ENCODE results near the gene BEST1.
A peak's percentile ranks its signal among the peaks of the same experiment; 100 is the strongest.
"Not testable (repeated sequence)": the region's sequence is repeated elsewhere in the genome, so short reads cannot be mapped to it uniquely, and the experiment has no call there.

Gene BEST1

GRCh38 chr11:61978703-61979661 is 28.8 kb downstream of the BEST1 start:
- DNase-seq = peak; percentile 12

DNA sequence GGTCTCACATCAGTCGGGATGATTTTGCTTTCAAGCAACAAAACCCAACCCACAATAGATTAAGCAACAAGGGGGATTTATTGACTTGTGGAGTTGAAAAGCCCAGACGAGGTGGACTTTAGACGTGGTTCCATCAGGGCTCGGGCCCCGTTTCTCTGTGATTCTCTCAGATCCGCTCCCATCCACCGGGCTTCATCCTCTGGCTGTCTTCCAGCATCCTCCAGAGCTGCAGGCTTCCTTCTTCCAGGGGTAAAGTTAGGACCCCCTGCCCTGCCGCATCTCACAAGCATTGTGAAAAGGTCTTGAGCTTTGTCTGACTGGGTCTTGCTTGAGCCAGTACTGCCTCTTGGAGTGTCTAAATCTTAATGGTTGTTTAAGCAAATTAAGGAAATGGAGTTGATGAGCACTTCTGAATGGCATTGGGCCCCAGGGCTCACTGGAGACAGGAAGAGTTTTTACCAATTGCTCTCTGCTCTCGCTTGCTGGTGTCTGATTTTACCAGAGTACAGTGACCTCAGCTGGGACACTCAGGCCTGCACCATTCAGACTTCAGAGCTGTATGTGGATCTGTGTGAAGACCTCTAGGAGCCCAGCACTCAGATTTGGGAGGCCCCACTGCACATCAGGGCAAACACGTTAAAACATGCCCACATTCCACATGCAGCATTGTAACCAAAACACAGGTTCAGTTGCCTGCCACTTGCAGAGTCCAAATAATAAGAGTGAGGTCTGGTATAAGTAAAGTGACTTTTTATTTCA is 30.8 kb downstream of the BEST1 start:
- no peak for DNase-seq

GRCh38 chr11:61983419-61983818 is 33.3 kb downstream of the BEST1 start:
- DNase-seq = no peak

GRCh38 chr11:61985869-61986268 is 35.7 kb downstream of the BEST1 start:
- no peak for DNase-seq

GRCh38 chr11:61994981-61995380 is 44.8 kb downstream of the BEST1 start:
- no peak for DNase-seq

DNA sequence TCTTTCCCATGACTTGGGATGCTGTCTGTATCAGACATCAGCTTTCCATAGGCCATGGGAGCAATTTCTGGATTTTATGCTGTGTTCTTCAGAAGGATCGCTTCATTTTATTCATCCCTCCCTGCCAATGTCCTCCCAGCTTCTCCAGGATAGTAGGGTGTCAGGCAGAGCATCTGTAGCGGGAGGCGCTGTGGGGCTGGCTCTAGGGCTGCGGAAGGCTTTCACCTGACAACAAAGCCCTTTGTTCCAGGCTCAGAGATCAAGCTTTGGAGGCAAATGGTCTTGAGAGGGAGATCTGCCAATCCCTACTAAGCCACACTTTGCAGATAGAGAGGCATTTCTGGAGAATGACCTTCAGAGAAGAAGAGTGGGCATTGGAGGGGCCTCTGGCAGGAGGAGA is 46.8 kb downstream of the BEST1 start:
- no peak for DNase-seq

DNA sequence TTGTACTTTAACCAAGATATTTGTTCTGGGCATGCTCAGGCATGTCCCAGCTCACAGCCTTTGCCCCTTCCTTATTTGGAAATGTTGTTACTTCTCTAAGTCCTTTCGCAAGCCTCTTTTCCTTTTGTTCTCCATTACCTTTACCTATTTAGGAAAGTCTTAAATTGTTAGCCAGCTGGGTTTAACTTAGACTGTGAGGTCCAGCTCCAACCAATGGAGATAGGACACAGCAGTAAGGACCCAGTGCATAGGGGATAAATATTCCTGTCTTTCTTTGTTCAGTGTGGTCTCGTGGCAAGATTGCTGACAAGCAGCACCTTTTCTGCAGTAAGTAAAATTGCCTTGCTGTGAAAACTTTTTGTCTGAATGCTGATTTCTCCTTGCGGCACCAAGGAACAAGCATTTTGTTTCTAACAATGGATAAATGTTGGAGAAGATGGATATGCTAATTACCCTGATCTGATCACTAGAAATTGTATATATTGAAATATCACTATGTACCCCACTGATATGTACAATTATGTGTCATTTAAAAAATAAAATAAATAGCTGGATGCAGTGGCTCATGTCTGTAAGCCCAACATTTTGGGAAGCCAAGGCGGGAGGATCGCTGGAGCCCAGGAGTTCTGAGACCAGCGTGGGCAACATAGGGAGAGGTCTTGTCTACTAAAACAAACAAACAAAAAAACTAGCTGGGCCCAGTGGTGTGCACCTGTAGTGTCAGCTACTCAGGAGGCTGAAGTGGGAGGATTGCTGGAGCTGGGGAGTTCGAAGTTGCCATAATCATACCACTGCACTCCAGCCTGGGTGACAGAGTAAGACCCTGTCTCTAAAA is 49.2 kb downstream of the BEST1 start:
- no peak for DNase-seq

DNA sequence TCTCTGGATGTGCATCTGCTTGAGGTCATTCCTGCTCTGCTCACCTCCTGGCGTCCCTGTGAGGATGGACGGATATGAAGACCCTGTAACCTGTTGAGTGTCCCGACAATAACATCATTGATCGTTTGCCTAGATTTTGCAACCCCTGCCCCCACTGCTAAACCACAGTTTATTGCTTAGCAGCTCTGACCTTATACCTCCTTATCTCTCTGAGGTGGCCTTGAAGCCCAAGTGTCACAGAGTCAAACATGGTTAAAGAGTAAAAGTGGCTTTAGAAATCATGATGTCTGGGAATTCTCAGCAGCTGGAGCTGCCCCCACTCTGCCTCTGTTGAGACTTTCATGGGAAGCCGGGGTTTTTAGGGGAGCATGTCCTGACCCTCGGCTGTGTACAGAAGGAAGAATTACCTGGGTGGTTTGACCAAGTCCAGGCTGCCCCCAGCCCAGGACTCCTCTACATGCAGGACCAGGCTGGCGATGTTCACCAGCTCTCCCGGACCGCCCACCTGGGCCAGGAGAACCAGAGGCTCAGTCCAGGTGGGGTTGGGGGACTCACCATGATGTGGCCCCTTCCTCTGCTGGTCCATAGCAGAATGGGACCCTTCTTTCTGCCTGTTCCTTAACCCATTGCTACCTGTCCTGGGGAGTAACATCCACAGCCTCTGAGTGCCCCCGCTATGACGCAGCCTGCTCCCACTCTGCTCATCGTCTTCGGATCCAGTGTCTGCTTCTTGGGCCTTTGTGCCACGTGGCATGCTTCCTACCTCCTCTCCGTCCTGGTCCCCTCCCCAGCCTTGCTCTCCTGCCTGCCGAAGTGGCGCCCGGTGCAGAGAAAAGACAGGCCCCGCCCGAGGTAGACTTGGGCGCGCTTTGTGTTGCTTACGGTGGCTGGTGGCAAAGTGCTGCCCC is 50.6 kb downstream of the BEST1 start:
- no peak for DNase-seq

DNA sequence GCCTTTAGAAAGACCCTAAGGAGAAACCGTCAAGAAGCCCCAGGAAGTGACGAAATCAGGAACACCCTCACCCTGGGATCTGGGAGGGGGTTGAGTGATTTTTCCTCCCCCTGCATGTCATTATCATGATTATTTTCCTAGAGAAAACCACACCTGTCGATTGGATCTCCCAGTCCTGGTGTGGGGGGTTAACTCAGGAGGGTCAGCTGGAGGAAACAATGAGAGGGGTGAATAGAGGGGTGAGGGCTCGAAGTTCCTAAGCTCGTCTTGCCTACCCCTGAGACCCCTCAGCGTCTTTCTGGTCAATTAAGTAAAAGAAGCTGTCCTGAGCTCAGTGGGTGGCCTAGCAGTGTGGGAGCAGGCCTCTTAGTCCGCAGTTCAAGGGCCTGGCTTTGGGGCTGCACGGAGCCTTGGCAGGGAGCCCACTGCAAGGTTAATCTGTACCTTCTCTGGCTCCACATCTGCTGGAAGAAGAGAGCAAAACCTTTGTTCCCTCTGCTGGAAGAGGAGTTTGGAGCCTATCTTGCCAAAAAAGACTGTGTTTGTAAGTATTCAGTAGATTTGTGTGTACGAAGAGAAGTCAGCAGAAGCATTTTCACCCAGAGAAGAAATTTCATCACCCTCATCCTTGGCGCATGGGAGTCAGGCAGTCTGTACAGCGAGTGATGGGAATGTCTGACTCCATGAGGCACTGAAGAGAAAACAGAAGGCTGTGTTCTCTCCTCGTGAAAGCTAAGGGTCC is 51.5 kb downstream of the BEST1 start:
- DNase-seq = no peak

DNA sequence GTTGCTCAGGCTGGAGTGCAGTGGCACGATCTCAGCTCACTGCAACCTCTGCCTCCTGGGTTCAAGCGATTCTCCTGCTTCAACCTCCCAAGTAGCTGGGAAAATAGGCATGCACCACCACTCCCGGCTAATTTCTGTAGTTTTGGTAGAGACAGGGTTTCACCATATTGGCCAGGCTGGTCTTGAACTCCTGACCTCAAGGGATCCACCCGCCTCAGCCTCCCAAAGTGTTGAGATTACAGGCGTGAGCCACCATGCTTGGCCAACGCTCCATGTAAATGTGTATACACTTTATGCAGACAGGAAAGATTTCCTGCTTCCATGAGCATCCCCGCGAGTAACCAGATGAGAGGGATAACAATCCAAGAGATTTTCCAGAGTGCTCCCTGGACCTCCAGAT is 52.1 kb downstream of the BEST1 start:
- DNase-seq = not testable (repeated sequence)

GRCh38 chr11:62004473-62004872 is 54.3 kb downstream of the BEST1 start:
- no peak for DNase-seq

- no peak for DNase-seq
Measured at GRCh38 chr11:62008193-62008592, 58.0 kb downstream of the BEST1 start.

DNA sequence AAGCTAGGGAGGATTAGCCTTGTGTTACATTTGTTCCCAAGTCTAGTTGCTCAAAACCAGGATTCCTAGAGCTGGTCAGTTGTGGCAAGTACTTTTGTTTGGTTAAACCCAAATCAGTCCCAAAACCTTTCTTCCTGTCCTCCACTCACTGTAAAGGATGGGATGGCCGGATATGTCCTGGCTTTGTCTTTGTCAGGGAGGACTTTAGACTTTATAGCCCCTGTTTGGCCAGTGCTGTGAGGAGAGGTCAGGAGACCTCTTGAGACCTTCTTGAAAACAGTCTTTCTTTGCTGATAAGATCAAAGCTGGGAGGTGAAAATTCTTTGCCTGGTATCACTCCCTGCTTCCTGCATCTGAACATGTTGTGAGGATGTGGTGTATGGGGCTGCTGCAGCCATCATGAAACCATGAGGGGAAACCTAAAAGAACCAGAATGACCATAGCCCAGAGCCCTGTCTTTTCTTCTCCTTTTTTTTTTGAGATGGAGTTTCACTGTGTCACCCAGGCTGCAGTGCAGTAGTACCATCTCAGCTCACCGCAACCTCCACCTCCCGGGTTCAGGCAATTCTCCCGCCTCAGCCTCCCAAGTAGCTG is 60.9 kb downstream of the BEST1 start:
- DNase-seq = peak; percentile 1

- peak; percentile 13 for DNase-seq
Measured at GRCh38 chr11:62011881-62012280, 61.7 kb downstream of the BEST1 start.

- DNase-seq = no peak
Measured at GRCh38 chr11:62012451-62012831, 62.3 kb downstream of the BEST1 start.

DNA sequence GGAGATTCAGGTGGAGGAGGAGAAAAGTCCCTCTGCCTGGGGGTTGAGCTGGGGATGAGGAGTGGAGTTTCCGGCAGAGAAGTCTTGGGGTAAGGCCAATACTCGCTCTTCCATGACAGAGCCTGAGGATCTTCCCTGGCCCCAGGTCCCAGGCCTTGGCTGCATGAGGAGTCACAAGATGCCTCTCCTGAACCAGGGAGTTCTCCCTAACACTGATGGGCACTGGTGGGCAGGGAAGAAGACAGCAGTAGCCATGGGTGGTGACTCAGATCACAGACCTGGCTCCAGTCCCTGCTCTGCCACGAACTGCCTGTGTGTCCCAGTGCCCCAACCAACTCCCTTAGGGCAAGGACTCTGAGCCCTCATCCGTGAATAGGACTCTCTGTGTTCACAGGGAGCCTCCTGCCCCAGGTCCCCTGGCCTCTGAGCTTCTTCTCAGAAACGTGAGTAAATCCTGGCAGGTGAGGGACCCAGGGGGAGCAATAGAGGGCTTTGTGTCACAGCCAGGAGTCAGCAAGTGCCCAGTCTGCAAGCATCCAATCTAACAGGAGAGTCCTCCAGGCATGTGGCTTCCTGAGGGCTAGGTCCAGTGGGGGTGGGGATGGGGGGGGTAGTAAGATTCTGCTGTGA is 62.8 kb downstream of the BEST1 start:
- peak; percentile 16 for DNase-seq
